Epithelial cell of proximal tubule (primary cell): Measurements from ENCODE around the gene PEMT. TPM values are rescaled to one million over a fixed set of nuclear protein-coding genes. Genes with fewer than 3 reads are reported as not detected.

Experiments
- DNase-seq: peaks from one replicate; pipeline ENCODE4 v3.0.0-alpha.2; 2011; ENCODE audit warnings: low read depth
- H3K4me3 ChIP-seq: 2 replicates; pipeline ENCODE4 v1.5.1; 2011; ENCODE audit warnings: low read depth, mild to moderate bottlenecking, low read length
- CTCF ChIP-seq: conservative IDR thresholded peaks from 2 replicates; pipeline ENCODE4 v1.5.1; 2012; ENCODE audit warnings: low read depth, mild to moderate bottlenecking, low read length
- total RNA-seq: library from RNA; depleted of rRNA; stranded (reverse); fragments of >200 nt; gene quantifications from 2 replicates; pipeline ENCODE4 v1.2.3, GENCODE V29; 2015

PEMT gene
- total RNA-seq, 1 donor from 2014 or later, result 48.3 TPM

DNA sequence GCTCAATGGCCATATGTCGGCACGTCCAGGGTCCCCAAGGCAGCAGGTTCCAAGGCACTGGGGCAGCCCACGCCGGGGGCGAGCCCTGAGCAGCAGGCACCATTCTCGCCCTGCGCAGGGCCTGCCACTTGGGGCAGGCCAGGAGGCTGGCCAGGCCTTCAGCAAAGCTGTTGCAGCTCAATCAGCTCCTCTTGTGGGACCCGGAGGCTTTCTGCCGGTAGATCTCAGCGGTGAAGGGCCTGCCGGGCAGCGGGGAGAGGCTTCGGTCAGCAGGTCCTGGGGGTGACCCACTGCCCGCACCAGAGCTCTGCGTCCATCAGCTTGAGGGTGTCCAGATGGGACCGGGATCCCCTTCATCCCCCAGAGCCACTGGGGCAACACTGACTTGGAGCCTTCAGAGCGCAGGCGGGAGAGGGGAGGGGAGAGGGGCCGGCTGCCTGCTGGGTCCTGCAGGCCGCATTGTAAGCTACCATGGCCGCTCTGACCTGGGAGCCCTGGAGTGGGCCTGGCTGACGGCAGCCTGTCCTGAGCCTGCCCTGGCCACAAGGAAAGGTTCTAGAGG, 85.8 kb downstream of the PEMT start:
- no peak for TF ChIP-seq CTCF
- DNase-seq, result no peak
- no peak overlapping the region for H3K4me3 ChIP-seq

DNA sequence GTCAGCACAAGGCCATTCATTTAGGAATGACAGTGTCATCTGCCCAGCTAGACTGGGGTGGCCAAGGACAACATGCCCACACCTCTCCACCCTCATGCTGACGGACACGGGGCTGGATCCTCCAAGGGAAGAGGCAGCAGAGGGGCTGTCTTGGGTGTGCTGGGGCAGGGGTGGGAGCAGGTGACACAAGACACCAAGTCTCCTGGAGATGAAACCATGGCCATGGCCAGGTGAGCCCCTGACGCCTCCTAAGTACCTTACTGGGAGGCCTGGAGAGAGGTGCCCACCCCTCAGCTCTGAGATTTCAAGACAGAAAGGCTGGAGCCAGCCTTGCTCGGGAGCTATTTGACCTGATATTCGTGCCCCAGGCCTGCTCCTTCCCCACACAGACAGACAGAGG, 86.4 kb downstream of the PEMT start:
- no peak for DNase-seq
- no peak for TF ChIP-seq CTCF
- no peak overlapping the region for H3K4me3 ChIP-seq

DNA sequence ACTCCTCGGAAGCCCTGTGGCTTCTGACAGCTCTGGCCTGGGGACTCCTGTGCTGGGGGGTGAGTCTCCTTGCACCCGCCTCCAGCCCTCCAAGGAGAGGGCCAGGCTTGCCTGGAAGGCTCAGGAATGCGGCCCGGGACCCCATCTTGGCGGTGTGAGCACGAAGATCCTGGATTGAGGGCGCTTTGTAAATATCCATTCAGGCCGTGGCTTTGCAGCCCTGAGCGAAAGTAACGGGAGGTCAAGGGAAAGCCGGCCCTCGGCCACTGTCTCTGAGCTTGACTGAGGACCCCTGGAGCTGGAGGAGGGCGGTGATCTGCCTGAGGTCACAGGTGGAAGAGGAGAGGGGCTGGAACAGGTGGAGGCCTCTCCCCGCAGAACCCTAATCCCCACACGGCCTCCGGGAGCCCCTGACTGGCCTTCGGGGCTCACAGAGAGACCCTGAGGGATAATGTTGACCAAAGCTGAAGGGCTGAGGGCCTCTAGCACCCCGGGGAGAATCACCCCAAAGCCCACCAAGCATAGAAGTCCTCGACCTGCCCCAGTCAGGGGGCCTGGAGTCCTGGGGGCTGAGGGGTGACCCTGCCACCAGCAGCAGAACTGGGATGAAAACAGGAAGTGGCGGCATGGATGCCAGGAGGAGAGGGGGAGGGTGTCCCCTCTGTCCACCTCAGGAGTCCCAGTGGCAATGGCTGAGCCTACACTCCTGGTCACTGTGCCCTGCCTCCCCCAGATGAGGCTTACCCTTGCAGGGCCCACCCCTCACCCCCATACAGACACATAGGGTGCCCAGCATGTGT, 87.0 kb downstream of the PEMT start:
- no peak for DNase-seq
- no peak overlapping the region for H3K4me3 ChIP-seq
- TF ChIP-seq CTCF, result no peak

DNA sequence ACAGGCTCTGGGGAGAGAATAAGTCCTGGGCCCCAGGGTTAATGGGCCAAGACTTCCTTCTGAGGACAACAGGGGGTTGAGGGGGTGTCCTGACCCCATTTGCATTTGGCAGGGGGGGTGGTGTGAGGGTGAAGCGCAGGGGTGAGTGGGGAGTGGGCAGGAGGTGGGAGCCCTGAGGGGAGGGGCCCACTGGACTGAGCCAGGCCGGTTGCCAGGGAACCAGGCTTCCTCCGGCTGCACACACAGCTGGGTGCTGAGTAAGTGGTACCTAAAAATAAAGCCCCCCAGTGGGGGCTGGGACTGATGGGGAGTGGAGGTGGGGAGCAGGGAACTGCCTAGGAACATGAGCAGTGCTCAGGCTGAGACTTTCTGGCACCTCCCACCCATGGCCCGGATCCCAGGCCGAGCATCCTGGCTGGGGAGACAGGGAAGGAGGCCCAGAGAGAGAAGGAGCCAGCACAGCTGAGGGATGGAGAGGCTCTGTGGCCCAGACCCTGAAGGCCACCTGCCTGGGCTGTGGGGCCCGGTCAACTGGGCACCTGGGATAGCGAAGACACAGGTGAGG, 87.9 kb downstream of the PEMT start:
- no peak for TF ChIP-seq CTCF
- no peak for DNase-seq
- H3K4me3 ChIP-seq, result no peak overlapping the region

DNA sequence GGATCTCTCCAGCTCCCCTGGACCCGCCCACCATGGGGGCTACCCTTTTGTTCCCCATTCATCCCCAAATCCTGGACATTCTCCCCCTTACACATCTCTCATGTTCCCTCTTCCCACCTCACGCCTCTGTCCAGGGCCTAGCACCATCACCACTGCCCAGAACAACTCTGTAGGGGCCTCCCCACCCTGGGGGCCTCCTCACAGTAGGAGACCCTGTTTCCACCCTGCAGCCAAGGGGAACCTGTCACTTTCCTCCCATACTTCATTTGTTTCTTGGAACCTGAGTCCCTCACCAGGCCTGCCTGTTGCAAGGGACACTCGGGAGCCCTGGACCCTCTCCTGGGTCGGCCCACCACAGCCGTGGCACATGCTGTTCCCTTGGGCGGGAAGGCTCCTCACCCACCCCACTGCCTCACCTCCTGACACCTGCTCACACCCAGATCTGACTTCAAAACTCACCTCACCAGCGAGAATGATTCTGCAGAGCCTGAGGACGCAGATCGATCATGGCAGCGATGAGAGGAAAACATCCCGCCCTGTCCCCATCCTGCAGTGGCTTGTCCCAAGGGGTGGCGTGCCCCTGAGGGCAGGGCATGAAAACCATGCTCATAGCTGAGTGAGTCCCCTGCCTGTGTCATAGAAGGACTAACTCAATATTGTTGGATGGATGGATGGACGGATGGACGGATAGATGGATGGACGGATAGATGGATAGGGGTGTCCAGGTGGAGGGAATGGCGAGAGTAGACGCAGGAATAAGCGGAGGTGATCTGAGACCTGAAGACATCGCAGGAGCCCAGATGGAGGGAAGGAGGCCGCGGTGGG, 88.6 kb downstream of the PEMT start:
- no peak for DNase-seq
- H3K4me3 ChIP-seq, result no peak overlapping the region
- TF ChIP-seq CTCF, result no peak

DNA sequence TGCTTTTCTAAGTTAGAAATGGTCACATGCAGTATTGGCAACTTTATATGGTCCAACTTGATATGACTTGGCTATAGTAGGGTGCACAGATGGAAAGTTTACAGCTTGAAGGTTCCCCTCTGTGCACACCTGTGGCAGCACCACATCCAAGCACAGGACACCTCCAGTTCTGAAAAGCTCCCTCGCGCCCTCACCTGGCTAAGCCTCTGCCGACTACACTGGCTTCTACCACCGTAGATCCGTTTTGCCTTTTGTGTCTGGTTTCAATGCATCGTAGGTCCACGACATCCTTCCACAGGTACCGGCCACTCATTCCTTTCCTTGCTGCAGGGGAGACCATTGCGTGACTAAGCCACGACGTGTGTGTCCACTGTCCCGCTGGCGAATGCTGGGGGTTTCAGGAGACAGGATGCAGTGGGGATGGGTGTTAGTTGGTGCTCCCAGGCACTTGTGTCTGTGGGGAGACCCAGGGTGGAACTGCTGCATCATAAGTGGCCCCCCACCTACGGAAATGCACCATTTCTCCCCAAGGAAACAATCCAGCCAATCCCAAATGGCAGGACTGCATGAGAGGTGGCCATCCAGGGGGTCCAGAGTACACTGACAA, 90.4 kb downstream of the PEMT start:
- no peak for DNase-seq
- peak; percentile 58 for TF ChIP-seq CTCF
- H3K4me3 ChIP-seq, result no peak overlapping the region
